Panc1 (cell line): Measurements from ENCODE around the gene GLE1. TPM values are rescaled to one million over a fixed set of nuclear protein-coding genes. Genes with fewer than 3 reads are reported as not detected.

Experiments used
- ATAC-seq: fragments of 200-7000 bp; cut with Tn5 transposase; 2 replicates; pipeline ENCODE4 v1.9.1; 2020; ENCODE audit warnings: mild to moderate bottlenecking, moderate library complexity
- BruUV-seq: library from RNA; stranded (reverse); fragments of 400-500 nt; replicated peaks from 2 replicates; lab custom pipeline; 2021; lab: Mats Ljungman, UMichigan
- CTCF ChIA-PET: fragments of 300-600 bp; sonication (Branson Sonifier 250); formaldehyde crosslinking; loops from one replicate; lab custom pipeline; 2022; ENCODE audit warnings: antibody characterized with exemption; lab: Charles Lee
- POLR2A ChIA-PET: fragments of 300-600 bp; sonication (Branson Sonifier 250); formaldehyde crosslinking; loops from one replicate; lab custom pipeline; 2022; ENCODE audit warnings: antibody characterized with exemption; lab: Charles Lee
- DNase-seq: peaks from one replicate; pipeline ENCODE4 v3.0.0-alpha.2; 2010; ENCODE audit warnings: low read depth, low spot score
- H3K27ac ChIP-seq: 2 replicates; pipeline ENCODE4 v1.5.1; 2011; ENCODE audit warnings: mild to moderate bottlenecking, low read length, inconsistent platforms
- H3K27me3 ChIP-seq: fragments of 200-500 bp; sonication (Bioruptor generic); 2 replicates; pipeline ENCODE4 v1.6.0; 2014; ENCODE audit warnings: low read length, inconsistent platforms; ENCODE audit not compliant: control insufficient read depth, insufficient read depth
- H3K36me3 ChIP-seq: fragments of 200-500 bp; sonication (Bioruptor generic); 2 replicates; pipeline ENCODE4 v1.5.1; 2014; ENCODE audit warnings: inconsistent platforms, mild to moderate bottlenecking, low read length, moderate library complexity; ENCODE audit not compliant: control insufficient read depth, insufficient read depth
- H3K4me1 ChIP-seq: 2 replicates; pipeline ENCODE4 v1.5.1; 2011; ENCODE audit warnings: inconsistent platforms, mild to moderate bottlenecking, low read length, moderate library complexity; ENCODE audit not compliant: control insufficient read depth, insufficient read depth
- H3K4me3 ChIP-seq, 2 experiments: 2 replicates each; pipeline ENCODE4 v1.5.1; 2011 to 2012; ENCODE audit warnings: low read depth in 2 of 2, low read length in 2 of 2, mild to moderate bottlenecking in 2 of 2, inconsistent platforms in 1 of 2, moderate library complexity in 1 of 2
- H3K9me3 ChIP-seq: fragments of 200-500 bp; sonication (Bioruptor generic); 2 replicates; pipeline ENCODE4 v1.5.1; 2014; ENCODE audit warnings: low read depth, mild to moderate bottlenecking, inconsistent platforms, low read length, moderate library complexity; ENCODE audit not compliant: control insufficient read depth, insufficient read depth
- CTCF ChIP-seq: fragments of 450-650 bp; IDR thresholded peaks from 2 replicates; pipeline ENCODE4 v1.5.1; 2017; ENCODE audit warnings: mild to moderate bottlenecking
- POLR2AphosphoS5 ChIP-seq: IDR thresholded peaks from 2 replicates; pipeline ENCODE4 v1.6.1; 2012; ENCODE audit warnings: mild to moderate bottlenecking, low read depth, low read length, moderate library complexity
- REST ChIP-seq, 2 experiments: IDR thresholded peaks; 2 replicates each; pipeline ENCODE4 v1.6.1; 2011 to 2012; ENCODE audit warnings: low read depth in 2 of 2, control low read depth in 1 of 2, low read length in 1 of 2, mild to moderate bottlenecking in 1 of 2, moderate library complexity in 1 of 2; ENCODE audit not compliant: insufficient read depth in 1 of 2
- SIN3A ChIP-seq: IDR thresholded peaks from 2 replicates; pipeline ENCODE4 v1.6.1; 2012; ENCODE audit warnings: low read depth, mild to moderate bottlenecking, low read length, moderate library complexity, borderline replicate concordance; ENCODE audit not compliant: insufficient read depth
- TCF7L2 ChIP-seq: IDR thresholded peaks from 2 replicates; pipeline ENCODE4 v1.6.1; 2011; ENCODE audit warnings: mild to moderate bottlenecking, low read depth, low read length, inconsistent platforms
- in situ Hi-C: cut with HindIII; loops from 2 replicates; pipeline ENCODE4 v1.10.0; 2016; ENCODE audit warnings: low sequenced_read_pairs, low pct_unique_long_range_greater_than_20kb
- intact Hi-C: fragments of 100-400 bp; cut with micrococcal nuclease; formaldehyde crosslinking; loops from one replicate; pipeline ENCODE4 v1.10.0; 2022; ENCODE audit not compliant: unreplicated experiment
- total RNA-seq: library from RNA; stranded (reverse); gene quantifications from one replicate; pipeline ENCODE4 v1.2.1, GENCODE V29; 2021; ENCODE audit not compliant: unreplicated experiment

Gene GLE1
- total RNA-seq, 1 experiment from 2014 or later, result 25.9 TPM

GRCh38 chr9:128528445-128529160 lies 24.1 kb downstream of the GLE1 start:
- DNase-seq (no peak), ATAC-seq (no peak)
- intact Hi-C loops (no loop called here), in situ Hi-C loops (no loop called here)
- CTCF ChIA-PET, result no interaction called here
- no peaks in the 10 kb centered on the region for H3K36me3 ChIP-seq
- no TSS peak for BruUV-seq
- H3K27me3 ChIP-seq, result no peaks in the 10 kb centered on the region
- H3K4me1 ChIP-seq, result no peaks in the 10 kb centered on the region
- no peak overlapping the region for H3K4me3 ChIP-seq
- no peak overlapping the region for H3K27ac ChIP-seq
- TF ChIP-seq TCF7L2, result no peak
- no peak for TF ChIP-seq REST (IDR thresholded peaks at IDR 0.05; ENCODE audit: insufficient read depth in 1 of 2, low read depth in 2 of 2, low read length in 1 of 2)
- TF ChIP-seq CTCF, result no peak
- no peak for TF ChIP-seq POLR2AphosphoS5
- TF ChIP-seq SIN3A, result no peak
- POLR2A ChIA-PET, result interaction anchor here (0.6 to 0.7 kb wide), 2 partner anchors 24 to 48 kb away, joined by 3 to 7 read pairs; partner anchors contain the start of gene SPTAN1
- H3K9me3 ChIP-seq, result no peaks in the 10 kb centered on the region

GRCh38 chr9:128529191-128529590 lies 24.7 kb downstream of the GLE1 start:
- intact Hi-C loops (no loop called here), in situ Hi-C loops (no loop called here)
- no peak overlapping the region for H3K27ac ChIP-seq
- ChIA-PET POLR2A (no interaction called here), CTCF (no interaction called here)
- no peaks in the 10 kb centered on the region for H3K36me3 ChIP-seq
- DNase-seq, result no peak
- TF ChIP-seq TCF7L2, result no peak
- TF ChIP-seq REST (IDR thresholded peaks at IDR 0.05; ENCODE audit: insufficient read depth in 1 of 2, low read depth in 2 of 2, low read length in 1 of 2), result no peak
- TF ChIP-seq SIN3A, result no peak
- no peak for ATAC-seq
- no peaks in the 10 kb centered on the region for H3K4me1 ChIP-seq
- BruUV-seq, result no TSS peak
- H3K9me3 ChIP-seq, result no peaks in the 10 kb centered on the region
- no peaks in the 10 kb centered on the region for H3K27me3 ChIP-seq
- no peak overlapping the region for H3K4me3 ChIP-seq
